Measurements from ENCODE around the gene MYO5C.
A peak's percentile ranks its signal among the peaks of the same experiment; 100 is the strongest.

Gene MYO5C

GRCh38 chr15:52220251-52220650 is 75.4 kb downstream of the MYO5C start:
- DNase-seq (ENCODE audit: extremely low read depth in 1 of 2, low read depth in 1 of 2) = no peak

- no peak for DNase-seq (ENCODE audit: extremely low read depth in 1 of 2, low read depth in 1 of 2)
These were observed 76.8 kb downstream of the MYO5C start for GRCh38 chr15:52218816-52219215.

DNA sequence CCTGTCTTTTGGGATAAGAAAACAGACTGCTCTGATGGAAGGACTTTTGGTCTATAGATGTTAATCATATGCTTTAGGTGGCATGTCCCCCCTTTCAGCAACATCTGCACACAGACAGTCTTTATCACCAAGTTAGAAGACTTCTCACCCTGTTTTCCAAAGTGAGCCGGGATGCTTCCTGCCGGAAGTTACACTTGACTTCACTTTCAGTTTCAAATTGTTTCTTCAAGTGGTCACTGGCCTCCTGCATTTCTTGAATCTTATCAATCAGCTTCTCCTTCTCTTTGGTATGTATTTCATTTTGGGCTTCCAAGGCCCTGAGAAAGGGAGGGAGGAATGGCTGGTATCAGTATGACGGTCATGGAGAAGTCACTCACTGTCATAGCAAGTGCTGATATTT is 77.2 kb downstream of the MYO5C start:
- DNase-seq (ENCODE audit: extremely low read depth in 1 of 2, low read depth in 1 of 2) = no peak

GRCh38 chr15:52217186-52217585 is 78.4 kb downstream of the MYO5C start:
- no peak for DNase-seq (ENCODE audit: extremely low read depth in 1 of 2, low read depth in 1 of 2)

GRCh38 chr15:52214553-52214952 is 81.1 kb downstream of the MYO5C start:
- no peak for DNase-seq (ENCODE audit: extremely low read depth in 1 of 2, low read depth in 1 of 2)

- DNase-seq (ENCODE audit: extremely low read depth in 1 of 2, low read depth in 1 of 2) = no peak
These were observed 82.4 kb downstream of the MYO5C start for GRCh38 chr15:52213206-52213605.

- DNase-seq (ENCODE audit: extremely low read depth in 1 of 2, low read depth in 1 of 2) = peak; percentile 38 to 53
These were observed 87.2 kb downstream of the MYO5C start for GRCh38 chr15:52208306-52208946.

GRCh38 chr15:52207191-52207590 is 88.4 kb downstream of the MYO5C start:
- DNase-seq (ENCODE audit: extremely low read depth in 1 of 2, low read depth in 1 of 2) = no peak

DNA sequence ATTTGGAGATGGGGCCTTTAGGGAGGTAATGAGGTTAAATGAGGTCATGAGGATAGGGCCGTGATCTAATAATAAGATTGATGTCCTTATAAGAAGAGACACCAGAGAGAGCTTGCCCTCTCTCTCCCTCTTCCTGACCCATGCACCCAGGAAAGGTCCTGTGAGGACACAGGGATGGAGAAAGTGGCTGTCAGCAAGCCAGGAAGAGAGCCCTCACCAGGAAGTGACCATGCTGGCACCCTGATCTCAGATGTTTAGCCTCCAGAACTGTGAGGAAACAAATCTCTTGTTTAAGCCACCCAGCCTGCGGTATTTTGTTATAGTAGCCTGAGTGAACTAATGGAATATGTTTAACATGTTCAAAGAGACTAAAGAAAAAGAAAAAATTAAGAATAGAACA is 89.2 kb downstream of the MYO5C start:
- no peak for DNase-seq (ENCODE audit: extremely low read depth in 1 of 2, low read depth in 1 of 2)

- DNase-seq (ENCODE audit: extremely low read depth in 1 of 2, low read depth in 1 of 2) = no peak
These were observed 90.9 kb downstream of the MYO5C start for GRCh38 chr15:52204657-52205056.

- DNase-seq (ENCODE audit: extremely low read depth in 1 of 2, low read depth in 1 of 2) = no peak
These were observed 94.7 kb downstream of the MYO5C start for GRCh38 chr15:52200831-52201365.

DNA sequence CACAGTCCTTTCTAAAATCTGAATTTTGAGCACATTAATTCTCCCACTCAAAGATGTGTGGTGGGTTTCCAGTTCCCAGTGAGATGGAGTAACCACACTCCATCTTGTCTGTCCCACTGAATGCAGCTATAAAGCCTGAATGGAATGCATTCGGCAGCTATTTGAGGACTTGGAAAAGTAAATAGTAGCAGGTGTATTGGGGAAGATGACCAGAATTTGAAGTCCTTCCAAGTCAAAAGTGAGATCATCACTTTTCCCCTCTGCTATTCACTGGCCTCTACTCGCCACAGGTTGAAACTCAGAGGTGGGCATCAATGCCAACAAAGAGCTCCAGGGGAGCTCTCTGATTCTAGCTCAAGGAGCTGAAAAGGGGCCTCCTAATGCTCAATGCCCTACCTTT is 96.3 kb downstream of the MYO5C start:
- DNase-seq (ENCODE audit: extremely low read depth in 1 of 2, low read depth in 1 of 2) = no peak

DNA sequence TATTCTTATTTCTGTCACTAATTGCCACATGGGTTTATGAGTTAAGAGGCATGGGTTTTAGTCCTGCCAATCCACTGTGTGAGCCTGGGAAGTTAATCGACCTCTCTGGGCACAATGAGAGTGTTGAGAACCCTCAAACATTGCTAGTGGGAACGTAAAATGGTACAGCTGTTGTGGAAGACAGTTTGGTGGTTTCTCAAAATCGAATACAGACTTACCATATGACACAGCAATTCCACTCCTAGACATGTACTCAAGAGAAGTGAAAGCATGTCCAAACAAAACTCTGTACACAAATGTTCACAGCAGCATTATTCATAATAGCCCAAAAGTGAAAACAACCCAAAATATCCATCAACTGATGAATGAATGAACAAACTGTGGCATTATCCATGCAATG is 98.7 kb downstream of the MYO5C start:
- DNase-seq (ENCODE audit: extremely low read depth in 1 of 2, low read depth in 1 of 2) = no peak

DNA sequence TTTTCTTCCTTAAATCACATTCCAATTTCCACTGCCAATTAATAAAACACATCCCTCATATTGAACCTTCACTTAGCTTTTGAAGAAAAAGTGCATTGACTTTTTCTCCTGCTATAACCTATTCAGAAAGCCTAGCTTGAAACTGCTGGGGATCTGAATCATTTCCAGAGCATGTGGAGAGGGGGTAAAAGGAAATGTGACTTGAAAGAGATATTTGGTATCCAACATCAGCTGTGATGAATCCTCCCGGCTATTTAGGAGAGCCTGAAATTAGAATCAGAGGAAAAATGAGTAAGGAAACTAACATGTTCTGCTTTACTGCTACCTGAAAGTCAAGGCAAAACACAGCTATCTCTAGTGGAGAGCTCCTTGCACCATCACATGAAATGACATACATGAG is 101.8 kb downstream of the MYO5C start:
- DNase-seq (ENCODE audit: extremely low read depth in 1 of 2, low read depth in 1 of 2) = no peak

- DNase-seq (ENCODE audit: extremely low read depth in 1 of 2, low read depth in 1 of 2) = no peak
These were observed 102.3 kb downstream of the MYO5C start for GRCh38 chr15:52193321-52193720.

- DNase-seq (ENCODE audit: extremely low read depth in 1 of 2, low read depth in 1 of 2) = no peak
These were observed 104.4 kb downstream of the MYO5C start, which contains the start of gene GNB5 for GRCh38 chr15:52191207-52191606. Gene GNB5 (minus strand): TSS chr15:52191392. CDS start chr15:52184676, 6,716 bp downstream.

DNA sequence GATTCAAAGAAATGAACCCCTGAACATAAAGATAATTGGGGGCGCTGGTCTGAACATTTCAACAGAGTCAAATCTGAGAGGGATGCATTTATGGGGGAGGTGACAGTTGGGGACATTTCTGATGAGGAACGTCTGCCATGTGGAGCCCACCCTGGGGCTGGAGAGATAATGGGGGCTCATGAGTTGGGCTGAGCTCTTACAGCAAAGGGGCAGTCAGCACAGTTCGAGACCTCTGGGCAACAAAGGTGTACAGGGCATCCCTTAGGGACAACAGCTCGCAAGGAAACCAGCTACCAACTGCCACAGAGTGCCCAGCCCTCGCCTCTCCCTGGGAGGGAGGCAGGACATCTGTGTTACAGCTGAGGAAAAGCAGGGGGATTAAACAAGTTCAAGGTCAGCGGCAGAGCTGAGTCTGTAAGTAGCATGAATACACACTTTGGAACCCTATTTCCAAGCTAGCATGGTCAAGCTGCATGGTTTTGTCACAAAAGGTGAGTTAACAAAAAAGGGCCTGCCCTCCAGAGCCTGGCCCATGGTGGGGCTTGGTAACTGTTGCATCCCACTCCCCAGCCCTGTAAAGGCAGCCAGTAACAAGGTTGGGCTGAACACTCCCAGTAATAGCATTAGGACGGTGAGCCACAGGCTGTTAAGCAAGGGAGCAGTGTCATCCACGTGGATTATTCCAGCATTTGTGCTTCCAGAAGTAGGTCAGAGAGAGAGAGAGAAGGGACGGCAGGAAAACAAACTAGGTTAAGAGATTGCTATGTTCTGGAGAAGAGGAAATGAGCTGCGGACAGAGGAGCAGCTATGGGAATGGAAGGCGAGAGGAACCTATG is 108.7 kb downstream of the MYO5C start:
- no peak for DNase-seq (ENCODE audit: extremely low read depth in 1 of 2, low read depth in 1 of 2)

DNA sequence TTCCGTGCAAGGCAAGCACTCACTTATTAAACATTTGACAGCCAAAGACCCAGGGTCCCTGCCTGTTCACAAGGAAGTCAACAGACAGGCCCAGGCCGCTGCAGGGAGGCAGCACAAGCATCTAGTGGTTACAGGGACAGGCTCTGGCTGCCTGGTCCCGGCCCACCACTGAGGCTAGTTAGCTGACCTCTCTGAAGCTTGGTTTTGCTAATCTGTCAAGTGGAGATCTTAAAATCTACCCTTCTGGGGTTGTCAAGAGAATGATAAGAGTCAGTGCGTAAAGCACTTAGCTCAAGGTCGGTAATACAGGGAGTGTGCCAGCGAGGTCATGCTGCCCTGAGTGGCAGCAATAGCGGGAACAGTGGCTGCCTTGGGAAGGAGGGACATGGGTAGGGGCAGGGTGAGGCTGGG is 110.4 kb downstream of the MYO5C start:
- no peak for DNase-seq (ENCODE audit: extremely low read depth in 1 of 2, low read depth in 1 of 2)

GRCh38 chr15:52184721-52185120 is 110.9 kb downstream of the MYO5C start:
- DNase-seq (ENCODE audit: extremely low read depth in 1 of 2, low read depth in 1 of 2) = no peak

GRCh38 chr15:52183562-52184173 is 111.9 kb downstream of the MYO5C start:
- no peak for DNase-seq (ENCODE audit: extremely low read depth in 1 of 2, low read depth in 1 of 2)

DNA sequence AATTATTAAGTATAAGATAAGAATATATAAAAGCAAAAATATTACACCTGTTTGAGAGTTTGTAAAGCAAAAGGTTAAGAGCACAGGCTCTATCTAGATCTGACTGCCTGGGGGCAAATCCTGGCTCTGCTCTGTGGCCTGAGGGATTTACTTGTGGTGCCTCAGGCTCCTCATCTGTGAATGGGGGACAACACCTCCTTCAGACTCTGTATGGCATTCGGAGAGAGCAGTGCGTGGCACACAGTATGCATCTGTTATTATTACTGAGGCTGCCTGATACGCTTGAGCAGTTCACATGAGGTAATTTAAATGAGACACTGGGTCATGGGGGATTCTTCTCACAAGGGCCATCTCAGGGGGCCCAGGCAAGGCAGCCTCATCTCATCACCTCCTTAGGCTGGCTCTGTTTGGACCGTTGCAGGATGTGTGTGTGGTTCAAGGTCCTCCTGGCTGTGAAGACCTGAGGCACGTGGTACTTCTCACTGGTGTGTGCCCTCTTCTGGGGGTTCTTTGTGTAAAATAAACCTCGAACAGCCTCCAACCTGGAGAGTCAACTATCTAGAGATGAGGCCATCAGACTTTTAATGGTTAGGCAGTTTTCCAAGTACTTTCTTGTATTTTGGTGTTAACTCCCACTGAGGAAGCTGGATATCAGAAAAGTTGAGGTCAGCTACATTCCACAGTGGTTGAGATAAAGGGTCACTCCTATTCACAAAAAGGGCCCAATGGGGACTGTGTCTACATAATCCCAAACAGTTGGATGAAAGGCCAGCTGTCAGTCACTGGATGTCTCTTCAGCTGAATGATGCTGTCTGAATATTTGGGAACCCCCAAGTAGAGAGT is 113.4 kb downstream of the MYO5C start:
- no peak for DNase-seq (ENCODE audit: extremely low read depth in 1 of 2, low read depth in 1 of 2)
